AG04450 (cell line): Measurements from ENCODE around the gene ARHGAP32. TPM values are rescaled to one million over a fixed set of nuclear protein-coding genes. Genes with fewer than 3 reads are reported as not detected.

ENCODE experiments used
- CTCF ChIA-PET: fragments of 300-600, 350-600 bp; formaldehyde crosslinking; extraction: SDS; loops from one replicate; lab custom pipeline; 2022; ENCODE audit warnings: antibody characterized with exemption, inconsistent platforms; lab: Charles Lee
- POLR2A ChIA-PET: fragments of 350-600 bp; formaldehyde crosslinking; extraction: SDS; loops from one replicate; lab custom pipeline; 2021; ENCODE audit warnings: antibody characterized with exemption, inconsistent platforms; lab: Yijun Ruan, JAX
- DNase-seq: peaks from one replicate; pipeline ENCODE4 v3.0.0-alpha.2; 2011; ENCODE audit warnings: low read depth, low spot score
- H3K27ac ChIP-seq: one replicate; pipeline ENCODE4 v1.5.1; 2012; ENCODE audit warnings: low read depth, low read length, control low read depth
- H3K27me3 ChIP-seq: one replicate; pipeline ENCODE4 v1.6.0; 2012; ENCODE audit warnings: low read length; ENCODE audit not compliant: control insufficient read depth, insufficient read depth
- H3K4me3 ChIP-seq: 2 replicates; pipeline ENCODE4 v1.5.1; 2011; ENCODE audit warnings: mild to moderate bottlenecking, low read depth, low read length, control low read depth
- H3K9me3 ChIP-seq: 2 replicates; pipeline ENCODE4 v1.5.1; 2012; ENCODE audit warnings: low read length; ENCODE audit not compliant: control insufficient read depth, insufficient read depth
- polyA plus RNA-seq: library from polyadenylated mRNA; depleted of rRNA; stranded (reverse); fragments of >200 nt; gene quantifications from 2 replicates; pipeline ENCODE4 v1.2.3, GENCODE V29; 2011
- TF ChIP-seq, protein P1 (sequence below): IDR thresholded peaks from 2 replicates; pipeline ENCODE4 v1.5.1; 2011; ENCODE audit warnings: low read depth, low read length, control low read depth, inconsistent platforms

ARHGAP32 gene
- polyA plus RNA-seq, 1 experiment = 7.5 TPM

DNA sequence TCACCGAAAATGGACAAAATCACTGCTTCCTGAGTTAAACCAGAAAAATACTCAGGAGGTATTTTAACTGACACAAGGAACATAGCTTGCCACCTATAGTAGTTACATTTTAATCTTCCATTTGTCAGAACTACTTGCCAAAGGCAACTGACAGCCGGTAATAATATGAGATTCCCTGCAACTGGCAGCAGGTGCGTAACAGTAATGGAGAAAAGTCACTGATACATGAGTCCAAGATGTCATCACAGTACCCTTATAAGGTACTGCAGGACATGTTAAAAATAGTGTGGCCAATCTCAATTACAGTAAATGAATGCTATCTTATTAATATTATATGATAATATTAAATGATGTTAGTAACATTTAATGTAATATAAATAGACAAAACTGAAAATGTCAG lies 21.1 kb upstream of the ARHGAP32 start:
- POLR2A ChIA-PET = no interaction called here
- CTCF ChIA-PET = interaction anchor here (1.0 kb wide), 1 partner anchor 1056 kb away, joined by 4 read pairs; no protein-coding TSS in a partner anchor
- DNase-seq = no peak
- Histone ChIP-seq H3K27ac (no peak overlapping the region), H3K9me3 (no peaks in the 10 kb centered on the region), H3K4me3 (no peak overlapping the region), H3K27me3 (no peaks in the 10 kb centered on the region)
- TF ChIP-seq, protein P1, sequence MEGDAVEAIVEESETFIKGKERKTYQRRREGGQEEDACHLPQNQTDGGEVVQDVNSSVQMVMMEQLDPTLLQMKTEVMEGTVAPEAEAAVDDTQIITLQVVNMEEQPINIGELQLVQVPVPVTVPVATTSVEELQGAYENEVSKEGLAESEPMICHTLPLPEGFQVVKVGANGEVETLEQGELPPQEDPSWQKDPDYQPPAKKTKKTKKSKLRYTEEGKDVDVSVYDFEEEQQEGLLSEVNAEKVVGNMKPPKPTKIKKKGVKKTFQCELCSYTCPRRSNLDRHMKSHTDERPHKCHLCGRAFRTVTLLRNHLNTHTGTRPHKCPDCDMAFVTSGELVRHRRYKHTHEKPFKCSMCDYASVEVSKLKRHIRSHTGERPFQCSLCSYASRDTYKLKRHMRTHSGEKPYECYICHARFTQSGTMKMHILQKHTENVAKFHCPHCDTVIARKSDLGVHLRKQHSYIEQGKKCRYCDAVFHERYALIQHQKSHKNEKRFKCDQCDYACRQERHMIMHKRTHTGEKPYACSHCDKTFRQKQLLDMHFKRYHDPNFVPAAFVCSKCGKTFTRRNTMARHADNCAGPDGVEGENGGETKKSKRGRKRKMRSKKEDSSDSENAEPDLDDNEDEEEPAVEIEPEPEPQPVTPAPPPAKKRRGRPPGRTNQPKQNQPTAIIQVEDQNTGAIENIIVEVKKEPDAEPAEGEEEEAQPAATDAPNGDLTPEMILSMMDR = no peak

DNA sequence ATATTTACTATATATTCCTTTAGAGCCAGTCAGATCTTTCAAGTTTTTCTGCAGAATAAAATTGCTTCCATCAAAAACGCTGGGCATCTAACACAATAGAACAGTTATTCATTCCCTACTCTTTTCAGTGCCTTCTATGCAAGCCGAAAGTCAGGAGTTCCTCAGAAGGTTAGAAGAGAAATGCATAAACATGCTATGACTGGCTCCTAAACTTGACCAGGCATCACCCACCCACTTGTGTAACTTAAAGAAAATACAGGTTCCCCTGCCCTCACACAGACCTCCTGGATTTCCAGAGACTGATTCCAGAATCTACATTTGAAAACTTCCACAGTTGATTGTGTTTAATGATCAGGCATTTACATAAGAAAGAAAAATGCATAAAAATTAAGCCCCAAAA lies 19.3 kb upstream of the ARHGAP32 start:
- POLR2A ChIA-PET = no interaction called here

DNA sequence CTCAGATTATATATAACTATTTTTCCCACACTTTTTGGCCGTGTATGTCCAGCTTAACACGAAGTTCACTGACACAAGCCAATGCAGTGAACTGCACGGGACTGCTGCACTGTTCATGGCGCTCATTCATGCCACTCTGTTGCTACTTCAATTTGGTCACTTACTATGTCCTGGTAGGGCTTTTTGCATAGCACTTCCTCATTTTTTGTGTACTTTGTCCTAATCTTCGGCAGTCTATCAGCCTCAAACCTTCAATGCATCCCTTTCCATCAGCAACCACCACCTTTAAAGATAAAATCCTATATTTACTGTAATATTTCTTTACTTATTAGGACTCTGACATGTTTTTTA lies 18.7 kb upstream of the ARHGAP32 start:
- TF ChIP-seq, protein P1 = no peak
- H3K9me3 ChIP-seq = no peaks in the 10 kb centered on the region
- ChIA-PET POLR2A (no interaction called here), CTCF (no interaction called here)
- no peak overlapping the region for H3K27ac ChIP-seq
- no peak for DNase-seq
- no peaks in the 10 kb centered on the region for H3K27me3 ChIP-seq
- H3K4me3 ChIP-seq = no peak overlapping the region

More for the DNA sequence above, 19.3 kb upstream of the ARHGAP32 start:
- CTCF ChIA-PET = no interaction called here
- TF ChIP-seq, protein P1 = no peak
- H3K9me3 ChIP-seq = no peaks in the 10 kb centered on the region
- H3K4me3 ChIP-seq = no peak overlapping the region
- H3K27ac ChIP-seq = no peak overlapping the region
- DNase-seq = no peak
- no peaks in the 10 kb centered on the region for H3K27me3 ChIP-seq

DNA sequence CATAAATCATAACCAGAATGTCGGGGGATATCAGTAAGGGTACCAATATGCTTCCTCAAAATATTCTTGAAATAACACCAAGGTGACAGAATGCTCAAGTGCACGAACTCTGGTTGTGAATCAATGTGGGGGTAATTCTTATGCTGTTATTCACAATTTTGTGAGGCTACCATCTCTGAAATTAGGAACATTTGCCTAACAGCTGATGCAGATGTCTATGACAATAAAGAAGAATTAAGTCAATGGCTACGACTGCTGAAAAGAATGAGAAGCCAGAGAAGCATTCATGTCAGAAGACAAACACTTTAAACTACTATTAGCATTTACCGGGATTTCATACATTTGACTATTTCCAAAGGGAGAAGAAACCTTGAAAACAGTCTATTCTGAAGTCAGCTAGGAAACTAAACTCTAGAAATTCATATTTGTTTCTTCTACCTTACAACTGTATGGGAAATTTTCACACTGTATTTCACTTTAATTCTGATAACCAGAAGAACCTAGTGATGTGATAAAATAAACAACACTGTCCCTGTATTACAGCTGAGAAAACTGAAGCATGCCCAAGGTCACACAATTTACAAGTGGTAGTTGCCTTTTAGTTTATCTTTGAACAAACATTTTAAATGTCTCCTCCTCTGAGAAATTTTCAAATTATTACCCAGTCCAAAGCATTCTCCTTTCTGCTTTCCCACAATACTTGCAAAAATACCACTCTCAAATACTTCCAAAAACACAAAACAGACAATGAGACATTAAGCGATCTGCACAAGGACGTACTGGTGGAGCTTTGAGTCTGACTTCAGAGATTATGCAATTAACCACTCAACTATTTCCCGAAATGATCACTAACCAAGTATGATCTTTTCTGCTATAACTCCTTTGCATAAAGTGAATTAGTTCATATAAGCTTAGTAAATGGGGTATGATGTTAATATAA lies 18.0 kb upstream of the ARHGAP32 start:
- POLR2A ChIA-PET = no interaction called here
- Histone ChIP-seq H3K9me3 (no peaks in the 10 kb centered on the region), H3K27me3 (no peaks in the 10 kb centered on the region), H3K4me3 (no peak overlapping the region), H3K27ac (no peak overlapping the region)
- CTCF ChIA-PET = no interaction called here
- TF ChIP-seq, protein P1 = no peak
- no peak for DNase-seq

DNA sequence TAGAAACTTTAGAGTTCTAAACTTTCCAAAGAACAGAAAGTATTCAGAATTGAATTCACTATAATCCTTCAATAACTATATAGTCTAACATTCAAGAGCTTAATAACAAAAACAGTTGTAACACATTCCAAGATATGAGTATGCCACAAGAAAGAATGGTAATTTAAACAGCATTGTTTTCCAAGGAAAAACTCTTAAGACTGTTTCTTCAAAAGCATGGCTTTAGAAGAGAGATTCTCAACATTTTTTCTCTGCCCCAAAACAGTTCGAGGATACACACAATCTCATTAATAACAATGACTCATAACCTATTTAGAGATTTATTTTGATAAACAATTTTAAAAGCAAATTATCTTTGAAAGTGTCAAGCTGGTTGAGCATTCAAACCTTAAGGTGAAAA lies 16.7 kb upstream of the ARHGAP32 start:
- POLR2A ChIA-PET = no interaction called here
- CTCF ChIA-PET = no interaction called here
- Histone ChIP-seq H3K27ac (no peak overlapping the region), H3K9me3 (no peaks in the 10 kb centered on the region), H3K4me3 (no peak overlapping the region), H3K27me3 (no peaks in the 10 kb centered on the region)
- TF ChIP-seq, protein P1 = no peak
- DNase-seq = no peak
